Colonic mucosa (tissue), 4 donors: ENCODE measurements around the gene ADAMTS16. TPM values are rescaled to one million over a fixed set of nuclear protein-coding genes. Genes with fewer than 3 reads are reported as not detected.

ENCODE experiments used
- DNase-seq: peaks from one replicate; pipeline ENCODE4 v3.0.0-alpha.2; 2020
- H3K27ac ChIP-seq: fragments of 200-600 bp; one replicate; pipeline ENCODE4 v1.8.0; 2021
- H3K27me3 ChIP-seq: fragments of 200-600 bp; one replicate; pipeline ENCODE4 v1.8.0; 2021
- H3K36me3 ChIP-seq: fragments of 200-600 bp; one replicate; pipeline ENCODE4 v1.8.0; 2021
- H3K4me1 ChIP-seq: fragments of 200-600 bp; one replicate; pipeline ENCODE4 v1.8.0; 2021; ENCODE audit warnings: mild to moderate bottlenecking
- H3K4me3 ChIP-seq: fragments of 200-600 bp; one replicate; pipeline ENCODE4 v1.8.0; 2021
- H3K9ac ChIP-seq, 2 donors: one replicate each; pipeline ENCODE4 v1.7.0; 2013; ENCODE audit warnings: control low read depth in 2 of 2, low read depth in 2 of 2, low read length in 2 of 2
- H3K9me3 ChIP-seq: fragments of 200-600 bp; one replicate; pipeline ENCODE4 v1.8.0; 2021
- CTCF ChIP-seq: fragments of 200-600 bp; IDR thresholded peaks from one replicate; pipeline ENCODE4 v1.8.0; 2022; ENCODE audit warnings: antibody characterized with exemption, mild to moderate bottlenecking
- intact Hi-C: fragments of 100-400 bp; cut with DNase I; formaldehyde crosslinking; loops from one replicate; pipeline ENCODE4 v1.14.1; 2022
- total RNA-seq, 2 donors: library from RNA; stranded (reverse); fragmentation: NEBNext Ultra II Directional in 1 of 2; extraction: Animal tissue kit (Norgen Biotek cat#: 25700) in 1 of 2; gene quantifications; one replicate each; pipeline ENCODE4 v1.2.1, GENCODE V29; 2021
- donor health status: healthy.
- donor health status: DM: no; HTN: no; CAD: no.
- donor health status: DM: no; HTN: no; CAD: no.

ADAMTS16 gene
- total RNA-seq, 2 donors from 2014 or later: 0.16 TPM; not detected in 1

- Histone ChIP-seq H3K27me3 (no peaks in the 10 kb centered on the region), H3K27ac (no peak overlapping the region), H3K4me1 (no peaks in the 10 kb centered on the region), H3K9ac (no peak overlapping the region), H3K9me3 (no peaks in the 10 kb centered on the region), H3K4me3 (no peak overlapping the region), H3K36me3 (no peaks in the 10 kb centered on the region)
- TF ChIP-seq CTCF: no peak
- intact Hi-C loops: no loop called here
- DNase-seq: no peak
Observed at GRCh38 chr5:5103245-5103644, 36.9 kb upstream of the ADAMTS16 start.

GRCh38 chr5:5104550-5104949 is 35.6 kb upstream of the ADAMTS16 start:
- intact Hi-C loops: no loop called here
- H3K27ac ChIP-seq: no peak overlapping the region
- H3K9me3 ChIP-seq: no peaks in the 10 kb centered on the region
- no peaks in the 10 kb centered on the region for H3K4me1 ChIP-seq
- H3K9ac ChIP-seq: no peak overlapping the region
- H3K27me3 ChIP-seq: no peaks in the 10 kb centered on the region
- no peaks in the 10 kb centered on the region for H3K36me3 ChIP-seq
- TF ChIP-seq CTCF: no peak
- no peak overlapping the region for H3K4me3 ChIP-seq
- no peak for DNase-seq

GRCh38 chr5:5105531-5105930 is 34.6 kb upstream of the ADAMTS16 start:
- no peak for DNase-seq
- TF ChIP-seq CTCF: no peak
- no peaks in the 10 kb centered on the region for H3K9me3 ChIP-seq
- H3K9ac ChIP-seq: no peak overlapping the region
- no peaks in the 10 kb centered on the region for H3K36me3 ChIP-seq
- H3K4me3 ChIP-seq: no peak overlapping the region
- no peaks in the 10 kb centered on the region for H3K27me3 ChIP-seq
- intact Hi-C loops: no loop called here
- no peak overlapping the region for H3K27ac ChIP-seq
- H3K4me1 ChIP-seq: no peaks in the 10 kb centered on the region

GRCh38 chr5:5116956-5117355 is 23.2 kb upstream of the ADAMTS16 start:
- DNase-seq: no peak
- Histone ChIP-seq H3K4me1 (no peaks in the 10 kb centered on the region), H3K27ac (no peak overlapping the region), H3K27me3 (no peaks in the 10 kb centered on the region), H3K36me3 (no peaks in the 10 kb centered on the region), H3K9me3 (no peaks in the 10 kb centered on the region), H3K4me3 (no peak overlapping the region), H3K9ac (no peak overlapping the region)
- intact Hi-C loops: no loop called here
- TF ChIP-seq CTCF: no peak

- no peak overlapping the region for H3K9ac ChIP-seq
- no peaks in the 10 kb centered on the region for H3K4me1 ChIP-seq
- no peak for TF ChIP-seq CTCF
- no peaks in the 10 kb centered on the region for H3K36me3 ChIP-seq
- H3K27me3 ChIP-seq: no peaks in the 10 kb centered on the region
- H3K9me3 ChIP-seq: no peaks in the 10 kb centered on the region
- DNase-seq: no peak
- H3K27ac ChIP-seq: no peak overlapping the region
- H3K4me3 ChIP-seq: no peak overlapping the region
- intact Hi-C loops: no loop called here
Observed at GRCh38 chr5:5122776-5123175, 17.4 kb upstream of the ADAMTS16 start.

GRCh38 chr5:5124231-5124630 is 15.9 kb upstream of the ADAMTS16 start:
- Histone ChIP-seq H3K9ac (no peak overlapping the region), H3K4me3 (no peak overlapping the region), H3K4me1 (no peaks in the 10 kb centered on the region), H3K9me3 (no peaks in the 10 kb centered on the region), H3K27me3 (no peaks in the 10 kb centered on the region), H3K36me3 (no peaks in the 10 kb centered on the region), H3K27ac (no peak overlapping the region)
- no peak for DNase-seq
- intact Hi-C loops: no loop called here
- TF ChIP-seq CTCF: no peak
